HEK293T (cell line): Measurements from ENCODE around the gene PAX8.

Source experiments
- CTCF ChIA-PET: fragments of 350-600 bp; formaldehyde crosslinking; extraction: SDS; loops from one replicate; lab custom pipeline; 2021; ENCODE audit warnings: antibody characterized with exemption, inconsistent platforms; lab: Yijun Ruan, JAX
- POLR2A ChIA-PET: fragments of 350-600 bp; formaldehyde crosslinking; extraction: SDS; loops from one replicate; lab custom pipeline; 2020; ENCODE audit warnings: antibody characterized with exemption, inconsistent platforms; lab: Yijun Ruan, JAX
- DNase-seq: peaks from one replicate; pipeline ENCODE4 v3.0.0; 2012; ENCODE audit warnings: mixed read lengths; ENCODE audit errors: extremely low spot score
- ARNT ChIP-seq: fragments of 450-650 bp; IDR thresholded peaks from 2 replicates; pipeline ENCODE4 v1.6.1; 2017; ENCODE audit warnings: mild to moderate bottlenecking
- BHLHE40 ChIP-seq: fragments of 450-650 bp; IDR thresholded peaks from 2 replicates; pipeline ENCODE4 v1.6.1; 2016; ENCODE audit warnings: mild to moderate bottlenecking, moderate library complexity, borderline replicate concordance
- CTBP1 ChIP-seq: fragments of 450-650 bp; IDR thresholded peaks from 2 replicates; pipeline ENCODE4 v1.6.1; 2016; ENCODE audit warnings: borderline replicate concordance
- ELF4 ChIP-seq: fragments of 450-650 bp; IDR thresholded peaks from 2 replicates; pipeline ENCODE4 v1.6.1; 2017; ENCODE audit warnings: antibody characterized with exemption
- FOXA1 ChIP-seq: fragments of 450-650 bp; IDR thresholded peaks from 2 replicates; pipeline ENCODE4 v1.6.1; 2016; ENCODE audit warnings: mild to moderate bottlenecking
- FOXK2 ChIP-seq: fragments of 450-650 bp; IDR thresholded peaks from 2 replicates; pipeline ENCODE4 v1.6.1; 2016; ENCODE audit warnings: mild to moderate bottlenecking
- FOXM1 ChIP-seq: fragments of 450-650 bp; IDR thresholded peaks from 2 replicates; pipeline ENCODE4 v1.6.1; 2017; ENCODE audit warnings: mild to moderate bottlenecking, borderline replicate concordance
- HDGF ChIP-seq: fragments of 450-650 bp; IDR thresholded peaks from 2 replicates; pipeline ENCODE4 v1.6.1; 2017; ENCODE audit warnings: antibody characterized with exemption, borderline replicate concordance
- L3MBTL2 ChIP-seq: fragments of 450-650 bp; conservative IDR thresholded peaks from 2 replicates; pipeline ENCODE4 v1.6.1; 2016; ENCODE audit warnings: mild to moderate bottlenecking
- LEF1 ChIP-seq: fragments of 450-650 bp; IDR thresholded peaks from 2 replicates; pipeline ENCODE4 v1.6.1; 2017; ENCODE audit warnings: mild to moderate bottlenecking, borderline replicate concordance
- NFRKB ChIP-seq: fragments of 450-650 bp; IDR thresholded peaks from 2 replicates; pipeline ENCODE4 v1.6.1; 2016; ENCODE audit warnings: mild to moderate bottlenecking, moderate library complexity
- PKNOX1 ChIP-seq: fragments of 450-650 bp; IDR thresholded peaks from 2 replicates; pipeline ENCODE4 v1.6.1; 2016
- SP1 ChIP-seq: fragments of 450-650 bp; IDR thresholded peaks from 2 replicates; pipeline ENCODE4 v1.6.1; 2017
- SUZ12 ChIP-seq: fragments of 450-650 bp; IDR thresholded peaks from 2 replicates; pipeline ENCODE4 v1.6.1; 2016; ENCODE audit warnings: mild to moderate bottlenecking
- TARDBP ChIP-seq: fragments of 450-650 bp; IDR thresholded peaks from 2 replicates; pipeline ENCODE4 v1.6.1; 2016
- ZNF384 ChIP-seq: fragments of 450-650 bp; IDR thresholded peaks from 2 replicates; pipeline ENCODE4 v1.6.1; 2016

Gene PAX8

GRCh38 chr2:113219525-113219888 is 59.2 kb downstream of the PAX8 start:
- ChIA-PET POLR2A (no interaction called here), CTCF (no interaction called here)
- TF ChIP-seq TARDBP (no peak), BHLHE40 (no peak), PKNOX1 (no peak)
- no peak for DNase-seq

- no peak for TF ChIP-seq FOXK2
- no peak for TF ChIP-seq TARDBP
- no peak for TF ChIP-seq SP1
- ChIA-PET POLR2A (no interaction called here), CTCF (no interaction called here)
- no peak for DNase-seq
These were observed 59.7 kb downstream of the PAX8 start for GRCh38 chr2:113219092-113219441.

- no peak for TF ChIP-seq FOXK2
- TF ChIP-seq L3MBTL2: no peak
- no peak for TF ChIP-seq NFRKB
- no peak for TF ChIP-seq ARNT
- TF ChIP-seq ELF4: no peak
- TF ChIP-seq LEF1: no peak
- TF ChIP-seq CTBP1: no peak
- no peak for TF ChIP-seq FOXM1
- no peak for TF ChIP-seq TARDBP
- TF ChIP-seq SP1: no peak
- TF ChIP-seq PKNOX1: no peak
- TF ChIP-seq ZNF384: no peak
- no peak for TF ChIP-seq FOXA1
- CTCF ChIA-PET: interaction anchor here (1.0 kb wide), 1 partner anchor 20 kb away, joined by 3 read pairs; no protein-coding TSS in a partner anchor
These were observed 60.2 kb downstream of the PAX8 start for GRCh38 chr2:113218283-113219091.

GRCh38 chr2:113217455-113218282 is 61.1 kb downstream of the PAX8 start:
- no peak for TF ChIP-seq PKNOX1
- TF ChIP-seq CTBP1: no peak
- no peak for TF ChIP-seq LEF1
- no peak for TF ChIP-seq L3MBTL2
- TF ChIP-seq NFRKB: no peak
- no peak for TF ChIP-seq ZNF384
- TF ChIP-seq HDGF: no peak
- no peak for TF ChIP-seq ELF4
- TF ChIP-seq BHLHE40: no peak
- POLR2A ChIA-PET: no interaction called here
- CTCF ChIA-PET: interaction anchor here (1.0 to 2.1 kb wide), 2 partner anchors 14 to 19 kb away, joined by 3 to 9 read pairs; no protein-coding TSS in a partner anchor
- no peak for DNase-seq

More at GRCh38 chr2:113218283-113219091, 60.2 kb downstream of the PAX8 start:
- no peak for DNase-seq
- POLR2A ChIA-PET: no interaction called here

GRCh38 chr2:113216891-113217454 is 61.7 kb downstream of the PAX8 start:
- ChIA-PET CTCF (interaction anchor here (0.6 to 2.1 kb wide), 6 partner anchors 13 to 173 kb away, joined by 3 to 9 read pairs (median 3); no protein-coding TSS in a partner anchor), POLR2A (no interaction called here)
- DNase-seq: no peak
- no peak for TF ChIP-seq CTBP1
- no peak for TF ChIP-seq PKNOX1
- TF ChIP-seq HDGF: no peak
- no peak for TF ChIP-seq LEF1

GRCh38 chr2:113216321-113216720 is 62.4 kb downstream of the PAX8 start:
- DNase-seq: no peak
- CTCF ChIA-PET: interaction anchor here (0.6 to 2.1 kb wide), 5 partner anchors 12 to 174 kb away, joined by 3 to 9 read pairs (median 3); no protein-coding TSS in a partner anchor
- POLR2A ChIA-PET: no interaction called here
- TF ChIP-seq SP1: no peak
- TF ChIP-seq NFRKB: no peak
- no peak for TF ChIP-seq ZNF384
- no peak for TF ChIP-seq HDGF
- no peak for TF ChIP-seq LEF1
- no peak for TF ChIP-seq TARDBP
- no peak for TF ChIP-seq L3MBTL2
- no peak for TF ChIP-seq FOXM1
- no peak for TF ChIP-seq SUZ12
- no peak for TF ChIP-seq PKNOX1
- TF ChIP-seq CTBP1: no peak
- no peak for TF ChIP-seq ELF4
